ENCODE data around the gene GPR33. TPM values are rescaled to one million over a fixed set of nuclear protein-coding genes. Genes with fewer than 3 reads are reported as not detected.

The GPR33 gene
- total and polyA plus RNA-seq, 2 of the 8 experiments (the other 6 are each of a cell fraction or from before 2014, with no cell fraction given): not detected

DNA sequence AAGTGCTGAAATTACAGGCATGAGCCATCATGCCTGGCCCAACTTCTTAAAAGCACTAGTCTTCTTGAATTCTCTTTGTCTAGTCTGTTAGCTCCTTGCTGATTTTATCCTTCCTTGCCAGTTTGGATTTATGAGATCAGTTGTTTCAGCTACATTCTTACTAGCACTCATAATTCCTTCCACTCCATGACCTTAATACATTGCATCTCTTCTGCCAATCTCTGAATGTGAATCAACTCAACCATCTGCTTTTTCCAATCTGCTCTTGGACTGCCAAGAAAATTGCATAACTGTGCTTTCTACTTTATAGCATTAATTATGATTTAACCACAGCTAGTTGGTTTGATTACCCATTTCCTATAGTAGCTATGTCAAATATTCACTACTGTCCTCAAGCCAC lies 52.6 kb downstream of the GPR33 start:
- no peaks in the 10 kb centered on the region for H3K23me2 ChIP-seq (ENCODE audit: low read depth, low read length)
- no peaks in the 10 kb centered on the region for H3K4me1 ChIP-seq (replicated peaks in 1 of 4; ENCODE audit: control insufficient read depth in 3 of 4, insufficient read depth in 4 of 4, low read length in 3 of 4)
- H2BK12ac ChIP-seq (ENCODE audit: low read depth, low read length): no peak overlapping the region
- no peak for DNase-seq (ENCODE audit: low read depth in 1 of 2, low spot score in 2 of 2)
- no peak overlapping the region for H3K4ac ChIP-seq (replicated peaks; ENCODE audit: insufficient read length, low read depth, low read length)
- no peak overlapping the region for H3K14ac ChIP-seq (ENCODE audit: insufficient read length)
- H4K91ac ChIP-seq (replicated peaks; ENCODE audit: insufficient read length, low read length): no peak overlapping the region
- H3K56ac ChIP-seq (replicated peaks; ENCODE audit: insufficient read length, low read depth, low read length): no peak overlapping the region
- no peak overlapping the region for H2BK5ac ChIP-seq (ENCODE audit: low read depth, low read length)
- H3K36me3 ChIP-seq (ENCODE audit: control insufficient read depth in 2 of 4, insufficient read depth in 4 of 4, low read length in 3 of 4): peaks cover 0 to 2% (median 0%) of the 10 kb centered on the region in 4 experiments; a peak in 1 of 8 replicates
- H3K18ac ChIP-seq (ENCODE audit: extremely low read depth, low read length): no peak overlapping the region
- no peaks in the 10 kb centered on the region for H3K27me3 ChIP-seq (replicated peaks in 1 of 4; ENCODE audit: control insufficient read depth in 3 of 4, extremely low read depth in 1 of 4, insufficient read depth in 3 of 4, low read length in 3 of 4)
- TF ChIP-seq BCL11A (IDR thresholded peaks at IDR 0.05; ENCODE audit: low read depth in 2 of 2, low read length in 2 of 2) (no peak), RBBP5 (IDR thresholded peaks at IDR 0.05; ENCODE audit: borderline replicate concordance, low read depth, low read length) (no peak), YY1 (IDR thresholded peaks at IDR 0.05; ENCODE audit: low read depth, low read length) (no peak), ASH2L (IDR thresholded peaks at IDR 0.05; ENCODE audit: low read length) (no peak), CEBPB (IDR thresholded peaks at IDR 0.05; ENCODE audit: low read depth, low read length) (no peak)
- TF ChIP-seq, protein P1, sequence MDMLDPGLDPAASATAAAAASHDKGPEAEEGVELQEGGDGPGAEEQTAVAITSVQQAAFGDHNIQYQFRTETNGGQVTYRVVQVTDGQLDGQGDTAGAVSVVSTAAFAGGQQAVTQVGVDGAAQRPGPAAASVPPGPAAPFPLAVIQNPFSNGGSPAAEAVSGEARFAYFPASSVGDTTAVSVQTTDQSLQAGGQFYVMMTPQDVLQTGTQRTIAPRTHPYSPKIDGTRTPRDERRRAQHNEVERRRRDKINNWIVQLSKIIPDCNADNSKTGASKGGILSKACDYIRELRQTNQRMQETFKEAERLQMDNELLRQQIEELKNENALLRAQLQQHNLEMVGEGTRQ (IDR thresholded peaks at IDR 0.05; ENCODE audit: low read length): no peak
- H3K79me1 ChIP-seq (ENCODE audit: low read depth, low read length): no peaks in the 10 kb centered on the region
- no peak overlapping the region for H2AK5ac ChIP-seq (ENCODE audit: low read depth, low read length)
- H3K79me2 ChIP-seq (ENCODE audit: control insufficient read depth in 1 of 2, insufficient read depth in 2 of 2, low read length in 2 of 2): no peaks in the 10 kb centered on the region
- H4K5ac ChIP-seq (ENCODE audit: insufficient read length, low read depth, low read length): no peak overlapping the region
- H2BK20ac ChIP-seq (ENCODE audit: low read length): no peak overlapping the region
- H2BK15ac ChIP-seq (ENCODE audit: low read length): no peak overlapping the region
- no peak overlapping the region for H2AFZ ChIP-seq (ENCODE audit: low read length)
- H3K4me3 ChIP-seq (ENCODE audit: extremely low read depth in 1 of 4, insufficient read depth in 2 of 4, low read depth in 3 of 4, low read length in 4 of 4): no peak overlapping the region
- H3K27ac ChIP-seq (ENCODE audit: low read depth, low read length): no peak overlapping the region
- FAIRE-seq: no peak
- POLR2A ChIA-PET (ENCODE audit: partially characterized antibody): interaction anchor here (1.3 kb wide), 1 partner anchor 22 kb away, joined by 5 read pairs; the partner anchor contains the start of gene DTD2
- H3K4me2 ChIP-seq (ENCODE audit: insufficient read depth in 1 of 2, low read depth in 2 of 2, low read length in 2 of 2): no peak overlapping the region
- CTCF ChIA-PET (ENCODE audit: partially characterized antibody): no interaction called here
- H3K23ac ChIP-seq (ENCODE audit: insufficient read length): no peak overlapping the region
- H4K20me1 ChIP-seq (replicated peaks in 1 of 2; ENCODE audit: control insufficient read depth in 1 of 2, insufficient read depth in 2 of 2, low read length in 2 of 2): no peaks in the 10 kb centered on the region
- H3K9ac ChIP-seq (replicated peaks in 1 of 4; ENCODE audit: extremely low read depth in 1 of 4, low read depth in 3 of 4, low read length in 3 of 4): no peak overlapping the region
- peaks cover 5 to 6% of the 10 kb centered on the region in 2 experiments; a peak in 2 of 4 replicates for H3K9me3 ChIP-seq (ENCODE audit: insufficient read depth in 2 of 2, low read depth in 1 of 2, low read length in 1 of 2)
- H4K8ac ChIP-seq (ENCODE audit: extremely low read depth, insufficient read depth, low read length): no peak overlapping the region
- no peak overlapping the region for H2BK120ac ChIP-seq (replicated peaks; ENCODE audit: low read depth, low read length)

All from H1 (cell line).